Renal cortex interstitium (tissue), 11 donors: Measurements from ENCODE around the gene COMMD3. TPM values are rescaled to one million over a fixed set of nuclear protein-coding genes. Genes with fewer than 3 reads are reported as not detected.

Experiments used
- DNase-seq, 11 donors: peaks; one replicate each; pipeline ENCODE4 v3.0.0-alpha.2; 2013; ENCODE audit warnings: low read depth in 9 of 11, low spot score in 4 of 11; ENCODE audit errors: extremely low read depth in 1 of 11
- polyA plus RNA-seq, 3 donors: library from polyadenylated mRNA; unstranded; fragments of 120-200 nt; gene quantifications; one replicate each; pipeline ENCODE4 v1.2.1, GENCODE V29; 2013; ENCODE audit not compliant: insufficient read length in 3 of 3

The COMMD3 gene
- polyA plus RNA-seq, 3 donors: 76.2 to 98.2 (median 82.5) TPM

- no peak for DNase-seq
Measured at GRCh38 chr10:22315455-22316285, 518 bp upstream of the COMMD3 start.

GRCh38 chr10:22317076-22317370 is 835 bp downstream of the COMMD3 start:
- DNase-seq: no peak

GRCh38 chr10:22317771-22318565 is 1.8 kb downstream of the COMMD3 start:
- DNase-seq: no peak

- DNase-seq: no peak
Measured at GRCh38 chr10:22318772-22319171, 2.6 kb downstream of the COMMD3 start.

- no peak for DNase-seq
Measured at GRCh38 chr10:22319547-22319979, 3.4 kb downstream of the COMMD3 start.

- DNase-seq: no peak
Measured at GRCh38 chr10:22319980-22320558, 3.9 kb downstream of the COMMD3 start.

GRCh38 chr10:22320591-22321155 is 4.5 kb downstream of the COMMD3 start, which contains the start of gene BMI1:
Gene BMI1 (plus strand): TSS chr10:22321099. CDS start chr10:22326450, 5,351 bp downstream.
- peak in 3 of 11 donors; percentile 80 to 82 (median 81) for DNase-seq

- no peak for DNase-seq
Measured at GRCh38 chr10:22321156-22321923, 5.2 kb downstream of the COMMD3 start.

- no peak for DNase-seq
Measured at GRCh38 chr10:22321924-22322640, 5.9 kb downstream of the COMMD3 start.

GRCh38 chr10:22322641-22323160 is 6.5 kb downstream of the COMMD3 start:
- no peak for DNase-seq

GRCh38 chr10:22323538-22324305 is 7.5 kb downstream of the COMMD3 start:
- no peak for DNase-seq

GRCh38 chr10:22324413-22324812 is 8.2 kb downstream of the COMMD3 start:
- DNase-seq: no peak

GRCh38 chr10:22324893-22325271 is 8.7 kb downstream of the COMMD3 start:
- DNase-seq: no peak

- peak in 1 of 11 donors; percentile 79 for DNase-seq
Measured at GRCh38 chr10:22325272-22326144, 9.3 kb downstream of the COMMD3 start.

GRCh38 chr10:22326145-22326702 is 10.0 kb downstream of the COMMD3 start:
- DNase-seq: no peak

- DNase-seq: no peak
Measured at GRCh38 chr10:22329150-22329549, 13.0 kb downstream of the COMMD3 start.
